ENCODE results near the gene MYH11.
A peak's percentile ranks its signal among the peaks of the same experiment; 100 is the strongest.

MYH11 gene

DNA sequence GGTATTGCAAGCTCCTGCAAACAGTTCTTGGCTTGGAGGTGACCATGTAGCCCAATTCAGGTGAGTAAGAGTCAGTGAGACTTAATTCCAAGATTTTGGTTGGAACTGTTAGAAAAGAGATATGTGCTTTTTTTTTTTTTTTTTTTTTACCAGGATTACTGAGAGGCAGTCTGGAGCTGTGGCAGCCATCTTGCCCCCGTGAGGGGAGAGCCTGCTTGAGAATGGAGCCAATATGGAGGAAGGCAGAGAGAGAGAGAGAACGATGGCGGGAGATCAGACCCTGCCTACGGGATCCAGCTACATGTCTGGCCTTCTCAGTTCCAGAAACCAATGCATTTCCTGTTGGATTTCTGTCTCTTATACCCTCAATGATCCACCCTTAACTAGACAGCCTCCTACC lies 97.8 kb downstream of the MYH11 start:
- no peak for DNase-seq (ENCODE audit: low spot score)
- H3K36me3 ChIP-seq (replicated peaks in 1 of 2; ENCODE audit: control insufficient read depth in 2 of 2, insufficient read depth in 2 of 2, low read length in 2 of 2) = no peaks in the 10 kb centered on the region
- WGBS, 2 donors (ENCODE audit: extremely low coverage in 2 of 2, insufficient read length in 2 of 2, insufficient replicate concordance in 1 of 2) = no CpG with 5 or more reads among the region's 4 CpGs
- H3K4me1 ChIP-seq (ENCODE audit: control insufficient read depth in 2 of 2, insufficient read depth in 1 of 2, low read depth in 1 of 2, low read length in 2 of 2) = no peaks in the 10 kb centered on the region
- no peak overlapping the region for H3K4me3 ChIP-seq (ENCODE audit: low read length in 2 of 2)
- no peak overlapping the region for H2BK15ac ChIP-seq (ENCODE audit: low read length)
- H4K8ac ChIP-seq (ENCODE audit: low read depth, low read length) = no peak overlapping the region
- no peak overlapping the region for H3K4ac ChIP-seq (ENCODE audit: low read length)
- no peak overlapping the region for H3K4me2 ChIP-seq (ENCODE audit: insufficient read depth, low read length, poor library complexity, severe bottlenecking)
- no peaks in the 10 kb centered on the region for H3K79me1 ChIP-seq (ENCODE audit: low read depth, low read length)
- no peak overlapping the region for H2AK5ac ChIP-seq (ENCODE audit: low read depth, low read length)
- no peak overlapping the region for H2BK120ac ChIP-seq (ENCODE audit: low read depth, low read length)
- H3K14ac ChIP-seq (ENCODE audit: low read length) = no peak overlapping the region
- no peak overlapping the region for H3K27ac ChIP-seq (replicated peaks; ENCODE audit: low read length)
- no peak overlapping the region for H3K18ac ChIP-seq (ENCODE audit: low read length)
- no peak overlapping the region for H3K9ac ChIP-seq (ENCODE audit: low read depth, low read length, poor library complexity)
- H3K9me3 ChIP-seq (replicated peaks in 1 of 2; ENCODE audit: control insufficient read depth in 2 of 2, insufficient read depth in 1 of 2, low read depth in 1 of 2, low read length in 2 of 2) = no peaks in the 10 kb centered on the region
- no peak overlapping the region for H2AFZ ChIP-seq (ENCODE audit: low read length)
- H2BK12ac ChIP-seq (ENCODE audit: low read length) = no peak overlapping the region
- no peak overlapping the region for H2BK5ac ChIP-seq (ENCODE audit: low read length)
- no peaks in the 10 kb centered on the region for H3K27me3 ChIP-seq (ENCODE audit: control insufficient read depth in 3 of 3, insufficient read depth in 3 of 3, low read depth in 1 of 3, low read length in 3 of 3)
- no peak overlapping the region for H4K91ac ChIP-seq (ENCODE audit: low read depth, low read length, poor library complexity)
- H3K23ac ChIP-seq (ENCODE audit: low read depth, low read length, poor library complexity) = no peak overlapping the region

DNA sequence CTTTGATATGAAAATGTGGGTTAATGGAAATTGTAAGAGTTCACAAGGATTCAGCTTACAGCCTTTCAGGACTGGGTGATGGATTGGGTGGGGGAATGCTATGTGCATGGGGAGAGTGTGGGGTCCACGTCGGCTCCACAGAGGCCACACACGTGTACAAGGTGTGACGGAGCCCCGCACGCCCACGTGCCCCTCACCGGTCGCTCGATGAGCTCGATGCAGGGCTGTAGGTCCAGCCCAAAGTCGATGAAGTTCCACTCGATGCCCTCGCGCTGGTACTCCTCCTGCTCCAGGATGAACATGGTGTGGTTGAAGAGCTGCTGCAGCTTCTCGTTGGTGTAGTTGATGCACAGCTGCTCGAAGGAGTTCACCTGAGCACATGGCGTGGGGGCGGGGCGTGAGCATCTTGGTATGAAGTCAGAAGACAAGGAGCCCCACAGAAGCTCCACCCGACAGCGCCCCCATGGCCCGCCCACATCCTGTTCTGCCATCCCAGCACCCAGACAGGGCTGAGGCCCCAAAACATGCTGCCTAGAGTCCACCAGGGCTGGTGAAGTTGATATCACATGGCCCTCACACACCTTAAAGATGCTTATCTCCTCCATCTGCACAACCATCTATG lies 99.1 kb downstream of the MYH11 start:
- Histone ChIP-seq H3K9me3 (replicated peaks in 1 of 2; ENCODE audit: control insufficient read depth in 2 of 2, insufficient read depth in 1 of 2, low read depth in 1 of 2, low read length in 2 of 2) (no peaks in the 10 kb centered on the region), H3K4me2 (ENCODE audit: insufficient read depth, low read length, poor library complexity, severe bottlenecking) (no peak overlapping the region), H4K91ac (ENCODE audit: low read depth, low read length, poor library complexity) (no peak overlapping the region), H3K4me1 (ENCODE audit: control insufficient read depth in 2 of 2, insufficient read depth in 1 of 2, low read depth in 1 of 2, low read length in 2 of 2) (no peaks in the 10 kb centered on the region), H2AK5ac (ENCODE audit: low read depth, low read length) (no peak overlapping the region), H3K36me3 (replicated peaks in 1 of 2; ENCODE audit: control insufficient read depth in 2 of 2, insufficient read depth in 2 of 2, low read length in 2 of 2) (no peaks in the 10 kb centered on the region), H2BK12ac (ENCODE audit: low read length) (no peak overlapping the region), H3K27ac (replicated peaks; ENCODE audit: low read length) (no peak overlapping the region), H2BK120ac (ENCODE audit: low read depth, low read length) (no peak overlapping the region), H3K27me3 (ENCODE audit: control insufficient read depth in 3 of 3, insufficient read depth in 3 of 3, low read depth in 1 of 3, low read length in 3 of 3) (no peaks in the 10 kb centered on the region), H3K14ac (ENCODE audit: low read length) (no peak overlapping the region), H3K9ac (ENCODE audit: low read depth, low read length, poor library complexity) (no peak overlapping the region), H4K8ac (ENCODE audit: low read depth, low read length) (no peak overlapping the region), H3K4me3 (ENCODE audit: low read length in 2 of 2) (no peak overlapping the region), H2AFZ (ENCODE audit: low read length) (no peak overlapping the region), H3K4ac (ENCODE audit: low read length) (no peak overlapping the region), H2BK15ac (ENCODE audit: low read length) (no peak overlapping the region), H3K18ac (ENCODE audit: low read length) (no peak overlapping the region), H3K23ac (ENCODE audit: low read depth, low read length, poor library complexity) (peak overlapping the region; percentile 8), H3K79me1 (ENCODE audit: low read depth, low read length) (no peaks in the 10 kb centered on the region), H2BK5ac (ENCODE audit: low read length) (no peak overlapping the region)
- WGBS, 2 donors (ENCODE audit: extremely low coverage in 2 of 2, insufficient read length in 2 of 2, insufficient replicate concordance in 1 of 2) = no CpG with 5 or more reads among the region's 23 CpGs
- DNase-seq (ENCODE audit: low spot score) = no peak

- Histone ChIP-seq H3K9ac (ENCODE audit: low read depth, low read length, poor library complexity) (no peak overlapping the region), H3K14ac (ENCODE audit: low read length) (no peak overlapping the region), H4K8ac (ENCODE audit: low read depth, low read length) (no peak overlapping the region), H3K4ac (ENCODE audit: low read length) (no peak overlapping the region), H3K4me2 (ENCODE audit: insufficient read depth, low read length, poor library complexity, severe bottlenecking) (no peak overlapping the region), H2AFZ (ENCODE audit: low read length) (peak overlapping the region; percentile 61), H2BK5ac (ENCODE audit: low read length) (no peak overlapping the region), H2BK120ac (ENCODE audit: low read depth, low read length) (no peak overlapping the region), H3K36me3 (replicated peaks in 1 of 2; ENCODE audit: control insufficient read depth in 2 of 2, insufficient read depth in 2 of 2, low read length in 2 of 2) (no peaks in the 10 kb centered on the region), H2AK5ac (ENCODE audit: low read depth, low read length) (no peak overlapping the region), H2BK15ac (ENCODE audit: low read length) (no peak overlapping the region), H3K4me3 (ENCODE audit: low read length in 2 of 2) (no peak overlapping the region), H4K91ac (ENCODE audit: low read depth, low read length, poor library complexity) (no peak overlapping the region), H3K27me3 (ENCODE audit: control insufficient read depth in 3 of 3, insufficient read depth in 3 of 3, low read depth in 1 of 3, low read length in 3 of 3) (no peaks in the 10 kb centered on the region), H3K4me1 (ENCODE audit: control insufficient read depth in 2 of 2, insufficient read depth in 1 of 2, low read depth in 1 of 2, low read length in 2 of 2) (no peaks in the 10 kb centered on the region), H3K18ac (ENCODE audit: low read length) (no peak overlapping the region), H3K9me3 (replicated peaks in 1 of 2; ENCODE audit: control insufficient read depth in 2 of 2, insufficient read depth in 1 of 2, low read depth in 1 of 2, low read length in 2 of 2) (no peaks in the 10 kb centered on the region), H2BK12ac (ENCODE audit: low read length) (no peak overlapping the region), H3K27ac (replicated peaks; ENCODE audit: low read length) (no peak overlapping the region), H3K23ac (ENCODE audit: low read depth, low read length, poor library complexity) (no peak overlapping the region), H3K79me1 (ENCODE audit: low read depth, low read length) (no peaks in the 10 kb centered on the region)
- DNase-seq (ENCODE audit: low spot score) = no peak
- WGBS, 2 donors (ENCODE audit: extremely low coverage in 2 of 2, insufficient read length in 2 of 2, insufficient replicate concordance in 1 of 2) = no CpG with 5 or more reads among the region's 10 CpGs
Measured at GRCh38 chr16:15757077-15757386, 99.8 kb downstream of the MYH11 start.

DNA sequence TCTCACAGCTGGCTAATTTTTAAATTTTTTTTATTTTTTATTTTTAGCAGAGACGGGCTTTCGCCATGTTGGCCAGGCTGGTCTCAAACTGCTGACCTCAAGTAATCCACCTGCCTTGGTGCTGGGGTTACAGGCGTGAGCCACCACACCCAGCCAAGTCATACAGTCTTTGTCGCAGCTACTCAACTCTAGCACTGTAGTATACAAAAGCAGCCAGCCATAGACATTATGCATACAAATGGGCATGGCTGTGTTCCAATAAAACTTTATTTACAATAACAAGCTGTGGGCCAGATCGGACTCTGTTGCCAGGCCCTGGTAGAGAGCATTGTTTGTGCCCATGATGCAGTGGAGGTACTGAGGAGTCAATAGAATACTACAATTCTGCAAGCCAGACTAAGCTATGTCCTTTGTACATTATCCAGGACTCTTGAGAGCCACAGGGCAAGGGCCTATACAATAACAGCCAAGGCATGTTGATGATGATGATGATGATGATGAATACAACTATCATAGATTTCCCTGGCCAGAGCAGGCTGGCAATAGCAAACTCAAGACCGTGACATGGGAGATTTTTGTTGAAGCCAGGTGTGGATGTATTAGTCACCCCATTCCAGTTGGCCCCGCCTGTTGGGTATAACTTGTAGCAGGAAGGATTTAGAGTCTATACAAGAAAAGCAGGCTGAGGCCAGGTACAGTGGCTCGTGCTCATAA lies 101.8 kb downstream of the MYH11 start:
- H3K4me2 ChIP-seq (ENCODE audit: insufficient read depth, low read length, poor library complexity, severe bottlenecking) = no peak overlapping the region
- H3K27ac ChIP-seq (replicated peaks; ENCODE audit: low read length) = no peak overlapping the region
- H2AK5ac ChIP-seq (ENCODE audit: low read depth, low read length) = no peak overlapping the region
- no peaks in the 10 kb centered on the region for H3K36me3 ChIP-seq (replicated peaks in 1 of 2; ENCODE audit: control insufficient read depth in 2 of 2, insufficient read depth in 2 of 2, low read length in 2 of 2)
- no peak overlapping the region for H2BK15ac ChIP-seq (ENCODE audit: low read length)
- DNase-seq (ENCODE audit: low spot score) = no peak
- WGBS, 2 donors (ENCODE audit: extremely low coverage in 2 of 2, insufficient read length in 2 of 2, insufficient replicate concordance in 1 of 2) = no CpG with 5 or more reads among the region's 8 CpGs
- H2BK12ac ChIP-seq (ENCODE audit: low read length) = no peak overlapping the region
- H2AFZ ChIP-seq (ENCODE audit: low read length) = no peak overlapping the region
- H4K91ac ChIP-seq (ENCODE audit: low read depth, low read length, poor library complexity) = no peak overlapping the region
- H4K8ac ChIP-seq (ENCODE audit: low read depth, low read length) = no peak overlapping the region
- no peaks in the 10 kb centered on the region for H3K79me1 ChIP-seq (ENCODE audit: low read depth, low read length)
- no peaks in the 10 kb centered on the region for H3K4me1 ChIP-seq (ENCODE audit: control insufficient read depth in 2 of 2, insufficient read depth in 1 of 2, low read depth in 1 of 2, low read length in 2 of 2)
- H3K4ac ChIP-seq (ENCODE audit: low read length) = no peak overlapping the region
- no peaks in the 10 kb centered on the region for H3K27me3 ChIP-seq (ENCODE audit: control insufficient read depth in 3 of 3, insufficient read depth in 3 of 3, low read depth in 1 of 3, low read length in 3 of 3)
- no peak overlapping the region for H3K23ac ChIP-seq (ENCODE audit: low read depth, low read length, poor library complexity)
- no peak overlapping the region for H3K9ac ChIP-seq (ENCODE audit: low read depth, low read length, poor library complexity)
- H3K9me3 ChIP-seq (replicated peaks in 1 of 2; ENCODE audit: control insufficient read depth in 2 of 2, insufficient read depth in 1 of 2, low read depth in 1 of 2, low read length in 2 of 2) = no peaks in the 10 kb centered on the region
- no peak overlapping the region for H3K4me3 ChIP-seq (ENCODE audit: low read length in 2 of 2)
- no peak overlapping the region for H3K14ac ChIP-seq (ENCODE audit: low read length)
- H2BK5ac ChIP-seq (ENCODE audit: low read length) = no peak overlapping the region
- no peak overlapping the region for H2BK120ac ChIP-seq (ENCODE audit: low read depth, low read length)
- H3K18ac ChIP-seq (ENCODE audit: low read length) = no peak overlapping the region
